GM19455 (cell line): ENCODE data around the gene MFSD12.

Experiments
- ATAC-seq: cut with Tn5 transposase; IDR thresholded peaks from one replicate; pipeline ENCODE4 v1.9.1; 2021; ENCODE audit not compliant: unreplicated experiment

MFSD12 gene

DNA sequence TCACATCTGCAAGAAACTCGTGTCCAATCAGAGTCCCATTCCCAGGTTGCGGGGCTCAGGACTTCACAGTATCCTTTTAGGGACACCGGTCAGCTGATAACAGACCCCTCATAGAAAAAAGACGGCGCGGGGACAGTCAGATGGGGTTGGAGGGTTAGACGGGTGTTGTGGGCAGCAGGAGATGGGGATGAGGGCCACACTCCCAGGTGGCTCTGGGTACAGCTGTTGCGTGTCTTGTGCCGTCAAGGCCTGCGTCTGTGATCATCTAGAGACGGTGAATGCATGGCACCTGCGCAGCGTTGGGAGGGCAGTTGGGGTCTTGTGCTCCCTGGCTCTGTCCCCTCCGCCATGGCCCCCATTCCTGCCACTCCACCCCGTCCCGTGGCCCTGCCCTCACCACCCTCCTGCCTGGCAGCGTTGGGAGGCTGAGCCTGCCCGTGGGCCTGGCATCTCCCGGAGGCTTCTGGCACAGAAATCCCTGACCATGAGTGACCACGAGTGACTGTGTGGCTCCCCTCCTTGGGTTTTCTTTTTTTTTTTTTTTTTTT, 32.4 kb downstream of the MFSD12 start:
- no peak for ATAC-seq

DNA sequence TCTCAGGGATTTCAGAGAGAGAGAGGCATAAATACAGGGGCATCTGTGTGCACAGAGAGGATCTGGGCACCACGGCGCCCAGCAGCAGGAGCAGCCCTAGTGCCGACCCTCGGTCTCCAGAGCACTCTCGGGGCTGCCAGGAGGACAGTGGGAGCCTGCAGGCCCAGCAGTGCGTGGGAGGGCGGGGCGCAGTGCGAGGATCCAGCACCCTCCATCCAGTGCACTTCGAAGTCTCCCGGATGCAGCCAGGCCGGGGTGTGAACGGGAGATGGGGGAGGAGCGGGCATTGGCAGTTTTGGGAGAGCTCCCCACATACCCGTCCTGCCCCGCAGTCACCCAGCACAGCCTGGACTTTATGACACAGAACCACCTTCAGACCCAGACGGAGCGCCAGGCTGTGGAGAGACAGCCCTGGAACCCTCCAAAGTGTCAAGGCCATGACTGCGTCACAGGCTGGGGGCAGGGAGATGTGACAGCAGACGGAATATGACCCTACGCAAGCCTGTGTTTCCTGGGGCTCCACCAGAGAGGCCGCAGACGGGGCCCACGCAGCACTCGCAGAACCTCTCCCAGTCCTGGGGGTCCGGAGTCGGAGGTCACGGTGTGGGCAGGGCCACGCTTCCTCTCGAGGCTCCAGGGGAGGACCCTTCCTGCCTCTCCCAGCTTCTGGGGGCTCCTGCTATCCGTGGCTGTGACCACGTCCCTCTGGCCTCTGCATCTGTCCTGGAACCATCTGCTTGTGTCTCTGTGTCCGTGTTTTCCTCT, 33.1 kb downstream of the MFSD12 start:
- ATAC-seq, result no peak

DNA sequence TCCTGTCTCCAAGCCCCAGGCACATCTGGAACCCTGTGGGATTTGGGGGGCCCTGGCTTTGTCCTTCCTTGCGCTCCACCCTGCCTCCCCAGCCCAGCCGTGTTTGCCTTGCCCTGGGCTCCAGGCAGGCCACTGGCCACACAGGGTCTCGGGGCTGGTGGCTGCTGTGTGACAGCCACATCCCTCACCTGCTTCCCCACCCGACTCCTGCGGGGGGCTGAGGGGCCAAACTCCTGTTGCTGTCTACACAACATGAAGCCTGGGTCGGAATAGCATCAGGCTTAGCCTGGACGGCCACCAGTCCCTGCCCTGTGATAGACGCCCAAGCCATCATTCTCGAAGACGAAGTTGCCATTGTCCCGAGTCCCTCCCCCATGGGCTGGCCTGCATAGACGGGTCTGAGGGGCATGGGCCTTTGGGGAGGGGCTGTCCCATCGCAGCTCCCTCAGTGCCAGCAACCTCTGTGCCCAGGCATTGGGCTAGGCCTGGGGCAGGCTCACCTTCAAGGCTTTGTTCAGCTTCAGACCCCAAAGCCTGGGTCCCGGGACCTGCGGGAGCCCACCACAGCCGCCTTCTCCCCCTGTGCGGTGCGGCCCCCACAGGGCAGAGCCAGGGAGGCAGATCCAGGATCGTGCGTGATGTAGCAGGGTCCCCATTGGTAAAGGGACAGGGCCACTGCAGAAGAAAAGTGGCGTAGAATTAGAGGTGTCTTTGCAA, 33.9 kb downstream of the MFSD12 start:
- no peak for ATAC-seq

DNA sequence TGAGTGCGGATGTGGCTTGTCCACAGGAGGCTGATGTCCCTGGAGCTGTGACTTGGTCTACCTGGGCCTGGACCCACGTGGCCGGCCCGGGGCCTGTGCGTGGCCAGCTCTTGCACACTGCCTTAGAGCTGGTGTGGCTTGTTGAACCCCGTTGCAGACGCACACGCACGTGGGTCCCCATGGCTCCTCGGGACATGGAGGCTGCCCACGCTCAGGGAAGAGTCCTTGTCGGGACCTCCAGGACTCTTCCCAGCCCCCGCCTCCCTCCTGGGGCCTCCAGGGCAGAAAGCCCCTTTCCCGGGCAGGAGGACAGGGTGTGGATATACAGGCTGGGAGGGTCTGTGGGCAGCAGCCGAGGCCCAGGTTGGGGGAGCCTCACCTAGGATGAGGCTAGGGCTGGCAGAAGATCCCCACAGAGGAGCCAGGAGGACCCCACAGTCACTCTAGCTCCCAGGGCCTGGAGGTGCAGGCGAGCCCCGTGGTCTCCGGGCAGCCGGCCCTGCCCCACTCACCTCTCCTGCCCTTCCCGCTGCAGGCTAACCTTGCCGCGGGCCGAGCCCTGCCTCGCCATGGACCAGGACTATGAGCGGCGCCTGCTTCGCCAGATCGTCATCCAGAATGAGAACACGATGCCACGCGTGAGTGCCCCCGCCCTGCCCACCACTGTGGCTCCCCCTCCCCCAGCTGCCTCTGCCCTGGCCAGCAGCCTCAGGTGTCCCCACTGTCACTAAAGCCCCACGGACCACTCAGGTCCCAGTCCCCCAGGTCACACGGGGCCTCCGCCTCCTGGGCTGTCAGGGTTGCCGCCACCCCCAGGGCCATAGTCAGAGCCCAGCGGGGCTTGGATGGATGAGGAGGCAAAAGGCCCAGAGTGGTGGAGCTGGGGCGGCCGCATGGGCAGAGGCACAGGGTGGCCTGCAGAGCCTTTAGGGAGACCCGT, 34.7 kb downstream of the MFSD12 start:
- no peak for ATAC-seq

DNA sequence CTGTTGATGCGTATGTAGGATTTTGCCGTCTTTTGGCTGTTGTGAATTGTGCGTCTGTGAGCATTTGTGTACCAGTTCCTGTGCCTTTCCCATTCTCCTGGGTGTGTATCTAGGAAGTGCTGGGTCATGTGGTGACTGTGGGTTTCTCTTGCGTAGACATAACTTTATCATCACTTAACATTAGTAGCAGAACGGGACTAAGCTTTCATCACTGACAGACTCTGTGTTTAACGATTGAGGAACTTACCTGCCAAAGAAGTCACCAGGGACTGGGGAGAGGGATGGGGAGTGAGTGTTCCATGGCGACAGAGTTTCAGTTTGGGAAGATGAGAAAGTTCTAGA, 36.3 kb downstream of the MFSD12 start:
- no peak for ATAC-seq

DNA sequence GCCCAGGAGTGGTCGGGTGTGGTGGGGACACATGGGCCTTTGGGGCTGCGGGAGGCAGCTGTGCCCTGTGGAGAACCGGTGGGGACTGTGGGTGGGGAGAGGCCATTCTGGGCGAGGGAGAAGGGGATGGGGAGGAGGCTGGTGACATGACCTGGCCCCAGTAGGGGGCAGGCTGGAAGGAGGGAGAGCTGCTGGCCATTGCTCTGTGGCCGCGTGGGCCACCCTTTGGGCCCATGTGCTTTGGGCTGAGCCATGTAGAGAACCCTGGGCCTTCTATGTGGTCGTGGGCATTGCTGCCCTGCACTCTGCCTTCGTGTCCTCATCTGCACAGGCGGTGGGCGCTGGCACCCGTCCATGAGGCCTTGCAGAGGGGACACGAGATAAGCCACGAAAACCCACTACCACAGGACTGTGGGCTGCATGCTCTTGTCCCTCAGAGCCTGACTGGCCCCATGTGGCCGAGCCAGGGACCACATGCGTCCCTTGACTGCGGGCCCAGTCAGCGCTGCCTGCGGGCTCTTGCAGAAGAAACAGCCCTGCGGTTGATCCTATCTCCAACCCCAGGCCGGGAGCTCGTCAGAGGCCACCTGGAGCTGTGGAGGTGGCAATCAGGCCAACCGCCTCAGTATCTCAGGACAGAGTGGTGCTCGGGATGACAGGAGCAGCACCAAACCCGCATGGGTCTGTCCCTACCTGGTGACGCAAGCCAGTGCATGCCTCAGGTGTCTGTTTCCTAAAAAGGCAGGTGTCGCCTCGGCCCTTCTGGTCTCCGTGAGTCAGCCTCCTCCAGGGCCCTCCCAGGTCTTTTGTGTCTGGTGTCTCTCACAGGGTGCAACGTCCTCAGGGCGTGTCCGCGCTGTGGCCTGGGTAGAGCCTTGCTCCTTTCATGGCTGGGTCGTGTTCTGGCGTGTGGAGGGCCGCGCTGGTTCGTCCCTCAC, 37.0 kb downstream of the MFSD12 start:
- ATAC-seq, result no peak

DNA sequence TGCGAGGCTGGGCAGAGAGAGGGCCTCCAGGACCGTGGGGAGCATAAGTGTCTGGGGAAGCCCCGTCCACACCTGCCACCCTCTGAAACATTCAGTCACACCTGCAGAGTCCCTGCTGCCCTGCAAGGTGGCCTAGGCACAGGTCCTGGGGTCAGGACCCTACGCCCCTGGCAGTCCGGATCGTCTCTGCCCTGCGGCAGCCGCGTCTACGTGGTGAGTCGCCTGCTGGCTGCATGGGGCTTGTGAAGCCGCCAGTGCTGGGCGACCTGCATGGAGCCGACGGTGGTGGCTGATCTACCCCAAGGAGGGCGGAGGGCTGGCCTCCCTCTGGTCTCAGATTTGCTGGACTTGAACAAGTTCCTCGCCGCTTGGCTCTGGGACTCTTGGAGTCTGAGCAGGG, 38.3 kb downstream of the MFSD12 start:
- ATAC-seq, result no peak

DNA sequence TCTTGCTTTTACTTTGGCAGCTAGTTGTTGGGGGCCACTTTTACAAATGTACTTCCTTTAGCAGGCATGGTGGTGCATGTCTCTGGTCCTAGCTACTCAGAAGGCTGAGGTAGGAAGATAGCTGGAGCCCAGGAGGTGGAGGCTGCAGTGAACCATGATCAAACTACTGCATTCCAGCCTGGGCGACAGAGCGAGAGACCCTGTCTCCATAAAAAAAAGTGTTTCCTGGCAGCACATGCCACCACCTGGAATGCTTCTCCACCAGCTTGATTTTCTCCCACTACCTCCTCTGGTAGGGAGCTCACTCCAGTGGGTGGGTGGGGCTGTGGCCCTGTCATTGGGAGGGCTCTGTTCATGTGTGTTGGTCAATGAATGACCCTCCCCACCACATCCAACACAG, 38.7 kb downstream of the MFSD12 start:
- no peak for ATAC-seq

DNA sequence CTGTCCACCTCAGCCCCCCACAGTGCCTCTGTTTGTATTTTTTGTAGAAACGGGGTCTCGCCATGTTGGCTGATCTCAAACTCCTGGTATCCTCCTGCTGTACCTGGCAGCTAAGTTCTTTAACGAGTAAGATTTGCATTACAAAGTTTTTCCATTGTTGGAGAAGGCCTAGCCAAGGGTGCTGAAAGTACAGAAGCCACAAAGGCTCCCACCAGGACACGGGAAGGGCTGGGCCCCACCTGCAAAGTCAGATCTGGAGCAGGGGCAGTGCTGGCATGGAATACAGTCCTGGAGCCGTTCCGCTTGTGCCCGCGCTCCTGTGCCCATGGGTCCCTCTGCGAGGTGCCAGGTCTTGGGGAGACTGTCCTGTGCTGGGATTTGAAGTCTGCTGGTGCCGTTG, 39.1 kb downstream of the MFSD12 start:
- ATAC-seq, result no peak

DNA sequence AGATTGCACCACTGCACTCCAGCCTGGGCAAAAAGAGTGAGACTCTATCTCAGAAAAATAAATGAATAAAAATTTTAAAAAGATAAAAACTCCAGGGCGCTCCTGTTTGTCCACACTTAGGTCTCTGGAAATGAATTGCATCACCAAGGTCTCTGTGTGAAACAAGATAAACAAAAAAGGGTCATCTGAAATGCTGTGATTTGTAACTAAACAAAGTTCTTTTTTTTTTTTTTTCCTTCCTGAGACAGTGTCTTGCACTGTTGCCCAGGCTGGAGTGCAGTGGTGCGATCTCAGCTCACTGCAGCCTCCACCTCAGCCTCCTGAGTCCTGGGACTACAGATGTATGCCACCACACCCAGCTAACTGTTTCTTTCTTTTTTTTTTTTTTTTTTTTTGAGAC, 39.7 kb downstream of the MFSD12 start:
- ATAC-seq, result no peak

DNA sequence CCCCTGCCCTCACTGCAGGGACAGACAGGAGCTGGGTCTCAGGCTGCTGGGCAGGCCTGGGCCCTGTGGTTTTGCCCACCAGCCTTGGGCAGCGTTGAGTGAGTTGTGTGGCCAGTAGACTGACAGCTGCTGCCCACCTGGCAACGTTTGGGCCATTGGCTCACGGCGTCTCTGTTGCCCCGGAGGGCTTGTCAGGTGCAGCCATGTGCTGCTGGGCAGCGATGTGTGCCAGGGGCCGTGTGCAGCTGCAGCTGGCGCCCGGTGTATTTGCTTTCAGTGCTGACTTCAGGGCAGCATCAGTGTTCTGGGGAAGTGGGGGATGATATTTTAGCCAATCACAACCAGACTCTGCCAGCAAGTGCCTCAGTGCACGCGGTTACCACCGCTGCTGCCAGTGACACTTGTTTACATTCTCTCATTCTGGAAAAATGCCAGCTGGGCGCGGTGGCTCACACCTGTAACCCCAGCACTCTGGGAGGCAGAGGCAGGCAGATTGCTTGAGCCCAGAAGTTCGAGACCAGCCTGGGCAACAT, 40.6 kb downstream of the MFSD12 start:
- no peak for ATAC-seq

DNA sequence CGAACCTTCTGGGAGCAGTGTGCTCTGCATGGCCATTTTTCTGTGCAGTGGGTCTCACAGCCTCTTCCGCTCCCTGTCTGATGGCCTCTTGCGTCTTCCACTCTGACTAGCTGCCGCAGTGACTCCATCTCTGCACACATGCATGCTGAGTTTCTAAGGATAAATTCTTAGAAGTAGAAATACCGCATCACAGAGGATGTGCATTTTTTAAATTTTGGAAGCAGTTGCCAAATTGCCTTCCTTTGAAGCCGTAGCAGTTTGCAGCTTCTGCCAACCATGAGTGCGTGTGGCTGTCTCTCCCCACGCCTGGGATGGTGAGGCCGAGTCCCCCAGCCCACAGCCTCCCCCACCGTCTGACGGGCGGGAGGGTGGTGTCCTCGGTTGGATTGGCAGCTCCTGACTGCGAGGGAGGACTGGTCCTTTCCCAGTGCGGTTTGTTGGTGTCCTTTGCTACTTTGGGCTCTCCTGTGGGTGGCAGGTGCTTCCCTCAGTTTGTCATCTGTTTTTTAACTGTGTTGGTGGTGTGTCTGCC, 41.4 kb downstream of the MFSD12 start:
- ATAC-seq, result no peak

DNA sequence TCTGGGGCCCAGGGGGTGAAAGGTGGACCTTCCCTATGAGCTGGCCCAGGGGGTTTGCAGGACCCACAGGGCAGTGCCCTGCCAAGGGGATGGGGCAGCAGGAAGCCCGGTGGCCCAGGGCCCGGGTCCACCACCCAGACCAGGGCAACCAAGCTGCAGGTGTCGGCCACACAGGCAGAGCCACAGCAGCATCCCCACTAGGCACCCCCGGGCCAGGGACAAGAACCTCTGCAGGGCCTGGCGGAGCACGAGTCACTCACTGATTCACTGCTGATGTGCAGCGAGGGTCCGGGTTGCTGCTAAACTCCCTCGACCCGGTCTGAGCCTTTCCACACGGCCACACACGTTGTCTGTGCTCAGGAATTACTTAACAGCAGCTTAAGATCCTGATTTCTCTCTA, 42.5 kb downstream of the MFSD12 start:
- ATAC-seq, result no peak

DNA sequence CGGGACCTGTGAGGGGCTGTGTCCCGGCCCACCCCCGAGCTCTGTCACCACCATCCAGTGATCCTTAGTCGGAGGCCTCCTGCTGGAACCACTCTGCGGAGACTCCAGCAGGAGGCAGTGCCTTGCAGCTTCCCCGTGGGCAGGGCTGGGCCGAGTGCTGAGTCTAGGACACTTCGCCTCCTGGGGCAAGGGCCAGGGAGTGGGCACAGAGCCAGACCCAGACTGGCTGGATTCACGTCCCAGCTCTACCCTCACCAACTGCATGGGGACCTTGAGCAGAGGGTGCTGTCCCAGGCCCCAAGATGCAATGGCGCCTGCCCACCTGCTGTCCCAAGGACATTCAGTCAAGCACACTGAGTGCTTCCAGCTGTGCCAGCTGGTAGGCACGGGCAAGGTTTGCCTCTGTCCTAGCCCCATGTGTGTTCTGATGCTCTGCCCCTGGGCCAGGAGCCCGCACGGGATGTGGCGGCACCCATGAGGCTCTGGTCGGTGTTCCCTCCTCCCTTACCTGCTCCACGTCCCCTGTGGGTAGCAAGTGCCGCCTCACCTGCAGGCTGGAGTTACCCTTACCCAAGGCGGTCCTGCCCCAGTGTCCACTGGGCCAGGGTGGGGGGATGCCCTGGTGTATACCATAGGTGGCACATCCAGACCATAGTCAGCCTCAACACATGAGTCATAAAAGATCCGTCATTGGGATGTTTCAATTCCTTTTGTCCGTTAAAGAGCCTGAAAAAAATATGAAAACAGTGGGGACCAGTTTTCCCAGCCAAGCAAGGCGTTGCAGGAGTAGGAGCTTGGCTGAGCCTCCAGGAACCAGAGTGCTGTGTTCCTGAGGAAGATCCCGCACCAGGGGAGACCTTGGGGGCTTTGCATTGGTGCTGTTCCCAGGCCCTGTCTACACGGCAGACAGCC, 43.9 kb downstream of the MFSD12 start:
- ATAC-seq, result no peak

DNA sequence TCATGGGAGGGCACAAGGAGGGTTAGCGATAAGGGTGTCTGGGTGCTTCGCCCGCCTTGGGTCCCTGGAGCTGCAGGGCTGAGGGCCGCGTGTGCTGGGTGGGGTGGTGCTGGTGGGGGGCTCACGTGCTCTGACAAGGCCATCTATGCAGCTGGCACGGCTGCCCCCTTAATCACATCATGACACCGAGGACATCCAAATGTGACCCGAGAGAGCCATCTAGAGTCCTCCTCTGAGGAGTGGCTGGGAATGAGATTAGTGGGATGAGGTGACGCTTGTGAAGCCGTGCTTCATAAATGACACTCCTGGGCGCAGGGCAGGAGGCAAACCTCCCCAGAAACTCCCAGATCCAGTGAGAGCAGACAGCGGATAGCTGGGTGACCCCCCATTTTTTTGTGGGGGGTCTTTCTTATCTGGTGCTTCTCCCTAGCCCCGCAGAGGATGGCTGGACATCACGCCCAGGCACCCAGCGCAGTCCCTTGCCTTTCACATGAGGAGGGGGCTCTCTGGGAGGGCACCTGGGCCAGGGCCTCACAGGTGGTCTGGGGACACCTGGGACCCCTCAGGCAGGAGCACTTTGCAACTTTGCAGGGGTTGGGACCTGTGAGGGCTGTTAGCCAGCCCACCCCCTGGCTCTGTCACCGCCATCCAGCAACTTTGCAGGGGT, 44.7 kb downstream of the MFSD12 start:
- no peak for ATAC-seq

DNA sequence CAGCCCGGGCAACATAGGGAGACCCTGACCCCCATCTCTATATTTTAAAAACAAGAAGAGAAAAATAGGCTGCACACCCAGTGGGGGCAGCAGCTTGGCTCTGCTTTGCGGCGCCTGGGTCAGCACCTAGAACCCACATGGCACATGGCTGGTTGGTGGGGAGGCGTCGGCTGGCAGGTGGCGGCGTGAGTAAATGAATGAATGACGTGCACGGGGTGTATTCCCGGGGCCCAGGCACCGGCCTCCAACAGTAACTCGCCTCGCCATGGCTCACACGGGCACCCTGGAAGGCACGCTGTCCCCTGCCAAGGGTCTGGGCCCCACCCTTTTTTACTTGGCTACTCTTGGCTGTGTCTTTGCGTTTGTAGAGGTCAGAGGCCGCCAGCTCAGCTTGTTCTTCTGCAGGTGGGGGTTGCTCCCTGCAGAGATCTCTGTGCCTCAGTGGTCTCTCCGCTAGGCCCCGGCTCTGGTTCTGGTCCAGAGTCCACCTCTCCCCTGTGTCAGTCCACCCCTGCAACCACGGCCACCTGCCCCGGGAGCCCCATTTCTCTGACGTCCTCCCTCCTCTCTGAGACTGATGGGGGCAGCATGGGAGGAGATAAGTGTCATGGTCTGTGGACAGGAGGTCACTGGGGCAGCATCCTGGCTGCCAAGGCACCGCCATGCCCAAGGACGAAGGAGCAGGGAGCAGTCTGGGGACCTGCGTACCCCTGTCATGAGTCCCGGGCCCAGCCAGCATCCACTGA, 45.7 kb downstream of the MFSD12 start:
- ATAC-seq, result no peak

DNA sequence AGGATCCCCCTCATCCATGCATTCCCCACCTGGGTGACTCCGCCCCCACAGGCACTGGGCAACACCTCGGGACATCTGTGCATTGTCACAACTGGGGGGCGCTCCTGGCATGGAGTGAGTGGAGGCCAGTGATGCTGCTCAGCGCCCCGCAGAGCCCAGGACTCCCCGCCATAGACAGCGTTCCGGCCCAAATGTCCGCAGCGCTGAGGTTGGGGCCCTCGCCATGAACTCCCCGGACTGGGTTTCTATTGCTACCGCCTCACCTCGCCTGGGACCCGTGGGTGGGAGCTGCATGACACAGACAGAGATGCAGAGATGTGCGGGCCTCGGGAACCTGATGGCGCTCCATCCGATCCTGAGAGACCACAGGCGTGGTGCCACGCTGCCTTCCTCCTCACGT, 46.7 kb downstream of the MFSD12 start:
- no peak for ATAC-seq
